ENCODE results near the gene P3H3. TPM values are rescaled to one million over a fixed set of nuclear protein-coding genes. Genes with fewer than 3 reads are reported as not detected.

Gene P3H3
- total and polyA plus RNA-seq, 9 of the 15 experiments (the other 6 are each of a cell fraction or from before 2014, with no cell fraction given), result 0.03 to 15.0 (median 4.8) TPM

DNA sequence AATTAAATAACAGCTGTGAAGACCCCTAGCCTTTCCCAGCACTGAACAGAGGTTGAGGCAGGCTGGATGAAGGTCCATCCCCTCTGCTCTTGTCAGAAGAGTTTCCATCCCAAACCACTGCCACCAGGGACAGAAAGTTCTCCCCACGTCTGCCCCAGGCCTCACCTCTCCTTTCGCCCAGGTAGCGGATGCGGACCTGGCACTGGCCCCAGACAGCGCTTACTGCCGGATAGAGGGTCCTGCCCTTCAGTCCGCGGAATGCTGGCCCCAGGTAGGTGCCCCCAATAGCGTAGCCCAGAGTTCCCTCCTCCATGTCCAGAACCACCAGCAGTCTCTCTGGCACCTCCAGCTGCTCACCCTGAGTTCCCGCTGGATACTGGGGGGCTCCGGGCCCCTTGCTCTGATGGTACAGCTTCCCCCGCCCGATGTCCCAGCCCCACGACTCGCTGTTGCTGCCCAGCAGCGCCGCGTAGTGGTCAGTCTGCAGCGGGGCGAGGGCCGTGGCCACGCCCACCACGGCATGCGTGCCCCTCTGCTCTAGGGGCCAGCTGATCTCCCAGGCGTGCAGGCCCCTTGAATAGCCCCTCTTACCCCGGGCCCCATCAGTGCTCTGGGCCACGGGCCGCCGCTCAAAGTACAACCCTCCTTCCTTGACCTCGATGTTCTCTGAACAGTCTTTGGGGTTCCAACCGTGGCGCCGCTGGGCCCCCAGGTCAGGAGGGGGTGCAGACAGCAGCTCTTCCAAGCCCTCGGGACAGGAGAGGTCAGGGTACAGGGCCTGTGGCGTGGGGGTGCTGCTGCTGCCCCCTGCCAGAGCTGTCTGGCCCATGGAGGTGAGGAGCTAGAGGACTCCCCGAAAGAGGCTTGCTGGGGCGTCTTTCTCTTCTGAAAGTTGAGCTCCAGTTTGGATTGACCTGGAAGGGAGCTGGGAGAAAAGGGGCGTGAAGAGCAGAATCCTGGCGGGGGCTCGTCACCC, 44.2 kb downstream of the P3H3 start (continued):
- peak; percentile 85 to 87; a peak in 3 of 4 replicates for TF ChIP-seq SIN3A (IDR thresholded peaks at IDR 0.05; ENCODE audit: borderline replicate concordance in 2 of 2, control insufficient read depth in 1 of 2, low read depth in 2 of 2, low read length in 2 of 2)
- no peak for TF ChIP-seq ZNF431 (CRISPR knock-in tag; IDR thresholded peaks at IDR 0.05)
- no peak for TF ChIP-seq TBL1XR1 (IDR thresholded peaks at IDR 0.05; ENCODE audit: low read length in 2 of 2)
- no peak for TF ChIP-seq ZNF311 (CRISPR knock-in tag; IDR thresholded peaks at IDR 0.05)
- TF ChIP-seq IRF1 (CRISPR knock-in tag; IDR thresholded peaks at IDR 0.05; ENCODE audit: borderline replicate concordance), result no peak
- TF ChIP-seq NONO (IDR thresholded peaks at IDR 0.05; ENCODE audit: low read depth in 2 of 2, low read length in 1 of 2), result peak in 1 of 2 experiments; percentile 36; a peak in 1 of 4 replicates
- no peak for TF ChIP-seq KHSRP (IDR thresholded peaks at IDR 0.05)
- TF ChIP-seq, protein P1, sequence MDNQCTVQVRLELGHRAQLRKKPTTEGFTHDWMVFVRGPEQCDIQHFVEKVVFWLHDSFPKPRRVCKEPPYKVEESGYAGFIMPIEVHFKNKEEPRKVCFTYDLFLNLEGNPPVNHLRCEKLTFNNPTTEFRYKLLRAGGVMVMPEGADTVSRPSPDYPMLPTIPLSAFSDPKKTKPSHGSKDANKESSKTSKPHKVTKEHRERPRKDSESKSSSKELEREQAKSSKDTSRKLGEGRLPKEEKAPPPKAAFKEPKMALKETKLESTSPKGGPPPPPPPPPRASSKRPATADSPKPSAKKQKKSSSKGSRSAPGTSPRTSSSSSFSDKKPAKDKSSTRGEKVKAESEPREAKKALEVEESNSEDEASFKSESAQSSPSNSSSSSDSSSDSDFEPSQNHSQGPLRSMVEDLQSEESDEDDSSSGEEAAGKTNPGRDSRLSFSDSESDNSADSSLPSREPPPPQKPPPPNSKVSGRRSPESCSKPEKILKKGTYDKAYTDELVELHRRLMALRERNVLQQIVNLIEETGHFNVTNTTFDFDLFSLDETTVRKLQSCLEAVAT (IDR thresholded peaks at IDR 0.05), result no peak
- TF ChIP-seq, protein P2, sequence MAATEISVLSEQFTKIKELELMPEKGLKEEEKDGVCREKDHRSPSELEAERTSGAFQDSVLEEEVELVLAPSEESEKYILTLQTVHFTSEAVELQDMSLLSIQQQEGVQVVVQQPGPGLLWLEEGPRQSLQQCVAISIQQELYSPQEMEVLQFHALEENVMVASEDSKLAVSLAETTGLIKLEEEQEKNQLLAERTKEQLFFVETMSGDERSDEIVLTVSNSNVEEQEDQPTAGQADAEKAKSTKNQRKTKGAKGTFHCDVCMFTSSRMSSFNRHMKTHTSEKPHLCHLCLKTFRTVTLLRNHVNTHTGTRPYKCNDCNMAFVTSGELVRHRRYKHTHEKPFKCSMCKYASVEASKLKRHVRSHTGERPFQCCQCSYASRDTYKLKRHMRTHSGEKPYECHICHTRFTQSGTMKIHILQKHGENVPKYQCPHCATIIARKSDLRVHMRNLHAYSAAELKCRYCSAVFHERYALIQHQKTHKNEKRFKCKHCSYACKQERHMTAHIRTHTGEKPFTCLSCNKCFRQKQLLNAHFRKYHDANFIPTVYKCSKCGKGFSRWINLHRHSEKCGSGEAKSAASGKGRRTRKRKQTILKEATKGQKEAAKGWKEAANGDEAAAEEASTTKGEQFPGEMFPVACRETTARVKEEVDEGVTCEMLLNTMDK (IDR thresholded peaks at IDR 0.05; ENCODE audit: borderline replicate concordance, insufficient read depth, low read depth, low read length, poor library complexity, severe bottlenecking), result peak; percentile 34
- TF ChIP-seq KLF13 (tag; IDR thresholded peaks at IDR 0.05; ENCODE audit: borderline replicate concordance, low read depth), result peak; percentile 92
- TF ChIP-seq NFYB (IDR thresholded peaks at IDR 0.05; ENCODE audit: extremely low read depth, insufficient read length), result no peak

Measured in K562 (cell line).